ENCODE results near the gene PRKG1. TPM values are rescaled to one million over a fixed set of nuclear protein-coding genes. Genes with fewer than 3 reads are reported as not detected.

Gene PRKG1
- total RNA-seq, 1 donor from 2014 or later = 17.9 TPM

DNA sequence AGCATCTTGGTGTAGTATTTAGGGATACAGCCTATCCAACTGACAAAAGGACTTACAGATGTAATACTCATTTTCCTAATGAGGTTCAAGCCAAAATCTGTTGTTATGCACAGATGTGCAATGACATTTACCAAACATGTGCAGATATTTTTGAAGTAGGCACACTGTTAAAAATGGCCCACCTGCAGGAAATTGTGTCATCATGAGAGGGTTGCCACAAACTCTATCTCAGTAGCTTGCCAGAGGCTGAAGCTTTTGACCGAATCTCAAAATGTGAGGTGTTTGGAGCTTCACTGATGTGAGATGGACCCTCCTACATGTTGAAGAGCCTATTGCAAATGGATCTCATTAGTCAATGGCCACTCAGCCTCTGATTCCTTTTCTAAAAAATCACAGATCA lies 714.8 kb downstream of the PRKG1 start:
- intact Hi-C loops (cut with DNase I) = no loop called here
- Histone ChIP-seq H3K4me1 (no peaks in the 10 kb centered on the region), H3K9me3 (no peaks in the 10 kb centered on the region), H3K4me3 (no peak overlapping the region), H3K27me3 (no peaks in the 10 kb centered on the region), H3K36me3 (no peaks in the 10 kb centered on the region), H3K27ac (no peak overlapping the region)
- TF ChIP-seq POLR2AphosphoS5 (IDR thresholded peaks at IDR 0.05; ENCODE audit: insufficient read depth in 1 of 2, low read depth in 1 of 2) = no peak
- TF ChIP-seq POLR2A (IDR thresholded peaks at IDR 0.05) = no peak
- TF ChIP-seq, protein P1, sequence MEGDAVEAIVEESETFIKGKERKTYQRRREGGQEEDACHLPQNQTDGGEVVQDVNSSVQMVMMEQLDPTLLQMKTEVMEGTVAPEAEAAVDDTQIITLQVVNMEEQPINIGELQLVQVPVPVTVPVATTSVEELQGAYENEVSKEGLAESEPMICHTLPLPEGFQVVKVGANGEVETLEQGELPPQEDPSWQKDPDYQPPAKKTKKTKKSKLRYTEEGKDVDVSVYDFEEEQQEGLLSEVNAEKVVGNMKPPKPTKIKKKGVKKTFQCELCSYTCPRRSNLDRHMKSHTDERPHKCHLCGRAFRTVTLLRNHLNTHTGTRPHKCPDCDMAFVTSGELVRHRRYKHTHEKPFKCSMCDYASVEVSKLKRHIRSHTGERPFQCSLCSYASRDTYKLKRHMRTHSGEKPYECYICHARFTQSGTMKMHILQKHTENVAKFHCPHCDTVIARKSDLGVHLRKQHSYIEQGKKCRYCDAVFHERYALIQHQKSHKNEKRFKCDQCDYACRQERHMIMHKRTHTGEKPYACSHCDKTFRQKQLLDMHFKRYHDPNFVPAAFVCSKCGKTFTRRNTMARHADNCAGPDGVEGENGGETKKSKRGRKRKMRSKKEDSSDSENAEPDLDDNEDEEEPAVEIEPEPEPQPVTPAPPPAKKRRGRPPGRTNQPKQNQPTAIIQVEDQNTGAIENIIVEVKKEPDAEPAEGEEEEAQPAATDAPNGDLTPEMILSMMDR (IDR thresholded peaks at IDR 0.05) = no peak
- DNase-seq (ENCODE audit: extremely low spot score in 2 of 2) = no peak

DNA sequence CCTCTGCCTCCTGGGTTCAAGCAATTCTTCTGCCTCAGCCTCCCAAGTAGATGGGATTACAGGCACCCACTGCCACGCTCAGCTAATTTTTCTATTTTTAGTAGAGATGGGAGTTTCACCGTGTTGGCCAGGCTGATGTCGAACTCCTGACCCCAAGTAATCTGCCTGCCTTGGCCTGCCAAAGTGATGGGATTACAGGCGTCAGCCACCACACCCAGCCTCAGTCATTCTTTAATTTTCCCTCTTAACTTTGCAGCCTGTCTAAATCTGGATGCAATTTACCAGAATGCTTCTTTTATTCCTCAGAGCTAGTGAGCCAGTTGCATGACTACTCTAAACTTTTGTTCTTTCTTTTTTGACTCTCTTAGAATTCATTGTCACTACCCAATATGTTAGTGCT lies 715.6 kb downstream of the PRKG1 start:
- no peak overlapping the region for H3K4me3 ChIP-seq
- no peak for DNase-seq (ENCODE audit: extremely low spot score in 2 of 2)
- TF ChIP-seq, protein P1 (IDR thresholded peaks at IDR 0.05) = no peak
- TF ChIP-seq POLR2A (IDR thresholded peaks at IDR 0.05) = no peak
- TF ChIP-seq POLR2AphosphoS5 (IDR thresholded peaks at IDR 0.05; ENCODE audit: insufficient read depth in 1 of 2, low read depth in 1 of 2) = no peak
- intact Hi-C loops (cut with DNase I) = no loop called here
- no peaks in the 10 kb centered on the region for H3K27me3 ChIP-seq
- H3K27ac ChIP-seq = no peak overlapping the region
- no peaks in the 10 kb centered on the region for H3K36me3 ChIP-seq
- no peaks in the 10 kb centered on the region for H3K9me3 ChIP-seq
- H3K4me1 ChIP-seq = no peaks in the 10 kb centered on the region

DNA sequence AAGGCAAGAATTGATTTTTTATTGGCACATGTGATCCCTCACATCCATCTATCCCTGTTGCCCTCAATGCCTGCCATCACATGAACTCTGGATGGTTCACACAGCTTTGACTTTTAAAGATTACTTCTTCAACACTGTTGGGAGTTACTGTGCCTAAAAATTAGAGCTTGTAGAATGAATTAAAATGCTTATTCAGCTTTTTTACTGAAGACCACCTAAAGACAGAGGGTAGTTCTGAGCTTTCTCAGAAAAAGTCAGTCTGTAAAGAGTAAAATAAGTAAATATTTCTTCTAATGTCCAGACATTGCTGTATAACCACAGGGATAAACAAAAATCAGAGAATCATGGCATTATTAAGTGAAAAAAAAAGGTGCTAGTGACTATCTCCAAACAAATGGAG lies 718.4 kb downstream of the PRKG1 start:
- H3K4me3 ChIP-seq = no peak overlapping the region
- H3K27ac ChIP-seq = no peak overlapping the region
- intact Hi-C loops (cut with DNase I) = no loop called here
- H3K27me3 ChIP-seq = no peaks in the 10 kb centered on the region
- H3K9me3 ChIP-seq = no peaks in the 10 kb centered on the region
- H3K36me3 ChIP-seq = no peaks in the 10 kb centered on the region
- no peak for TF ChIP-seq POLR2AphosphoS5 (IDR thresholded peaks at IDR 0.05; ENCODE audit: insufficient read depth in 1 of 2, low read depth in 1 of 2)
- TF ChIP-seq, protein P1 (IDR thresholded peaks at IDR 0.05) = no peak
- no peak for TF ChIP-seq POLR2A (IDR thresholded peaks at IDR 0.05)
- no peaks in the 10 kb centered on the region for H3K4me1 ChIP-seq
- no peak for DNase-seq (ENCODE audit: extremely low spot score in 2 of 2)

DNA sequence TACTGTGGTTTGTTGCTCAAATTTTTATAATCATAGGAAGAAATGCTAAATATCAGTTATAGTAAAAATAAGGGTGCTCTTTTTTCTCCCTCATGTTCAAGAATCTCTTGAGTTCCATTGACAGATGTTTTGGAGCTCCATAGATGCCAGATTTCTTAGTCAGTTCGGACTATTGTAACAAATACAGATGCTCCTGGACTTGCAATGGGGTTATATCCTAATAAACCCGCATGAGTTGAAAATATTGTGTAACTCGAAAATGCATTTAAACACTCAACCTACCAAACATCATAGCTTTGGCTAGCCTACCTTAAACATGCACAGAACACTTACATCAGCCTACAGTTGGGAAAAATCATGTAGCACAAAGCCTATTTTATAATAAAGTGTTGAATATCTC lies 725.8 kb downstream of the PRKG1 start:
- no peaks in the 10 kb centered on the region for H3K27me3 ChIP-seq
- TF ChIP-seq, protein P1 (IDR thresholded peaks at IDR 0.05) = no peak
- no peak for TF ChIP-seq POLR2A (IDR thresholded peaks at IDR 0.05)
- TF ChIP-seq POLR2AphosphoS5 (IDR thresholded peaks at IDR 0.05; ENCODE audit: insufficient read depth in 1 of 2, low read depth in 1 of 2) = no peak
- no peak overlapping the region for H3K4me3 ChIP-seq
- no peak for DNase-seq (ENCODE audit: extremely low spot score in 2 of 2)
- H3K4me1 ChIP-seq = no peaks in the 10 kb centered on the region
- no peaks in the 10 kb centered on the region for H3K9me3 ChIP-seq
- no peaks in the 10 kb centered on the region for H3K36me3 ChIP-seq
- intact Hi-C loops (cut with DNase I) = no loop called here
- no peak overlapping the region for H3K27ac ChIP-seq

DNA sequence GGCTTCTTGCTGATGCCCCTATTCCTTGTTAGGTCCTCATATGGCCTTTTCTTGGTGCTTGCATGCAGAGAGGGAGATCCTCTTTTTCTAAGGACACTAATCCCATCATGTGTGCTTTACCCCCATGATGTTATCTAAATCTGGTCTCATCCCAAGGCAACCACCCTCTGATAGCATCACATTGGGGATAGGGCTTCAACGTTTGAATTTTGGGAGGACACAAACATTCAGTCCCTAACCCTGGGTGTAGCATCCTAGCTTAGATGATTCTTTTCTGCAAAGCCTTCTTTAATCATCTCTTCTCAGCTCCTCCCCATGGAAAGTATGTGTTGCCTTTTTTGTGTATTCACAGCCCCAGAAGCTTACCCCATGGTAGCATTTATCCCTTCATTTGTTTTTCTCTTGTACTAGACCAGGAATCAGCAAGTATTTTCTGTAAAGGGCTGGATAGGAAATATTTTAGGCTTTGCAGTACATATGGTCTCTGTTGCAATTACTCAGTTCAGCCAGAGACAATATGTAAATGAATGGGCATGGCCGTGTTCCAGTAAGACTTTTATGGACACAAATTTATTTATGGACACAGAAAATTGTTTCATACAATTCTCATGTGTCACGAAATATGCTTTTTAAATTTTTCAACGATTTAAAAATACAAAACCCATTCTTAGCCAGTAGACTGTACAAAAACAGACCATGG lies 726.6 kb downstream of the PRKG1 start:
- no peaks in the 10 kb centered on the region for H3K9me3 ChIP-seq
- no peak for DNase-seq (ENCODE audit: extremely low spot score in 2 of 2)
- H3K36me3 ChIP-seq = no peaks in the 10 kb centered on the region
- TF ChIP-seq POLR2A (IDR thresholded peaks at IDR 0.05) (no peak), POLR2AphosphoS5 (IDR thresholded peaks at IDR 0.05; ENCODE audit: insufficient read depth in 1 of 2, low read depth in 1 of 2) (no peak)
- TF ChIP-seq, protein P1 (IDR thresholded peaks at IDR 0.05) = no peak
- intact Hi-C loops (cut with DNase I) = no loop called here
- no peak overlapping the region for H3K27ac ChIP-seq
- no peaks in the 10 kb centered on the region for H3K4me1 ChIP-seq
- no peaks in the 10 kb centered on the region for H3K27me3 ChIP-seq
- H3K4me3 ChIP-seq = no peak overlapping the region
